GM12878 (cell line): Measurements from ENCODE around the gene TMEM132C. TPM values are rescaled to one million over a fixed set of nuclear protein-coding genes. Genes with fewer than 3 reads are reported as not detected.

Source experiments
- ATAC-seq: fragments of 200-7000 bp; cut with Tn5 transposase; 3 replicates; pipeline ENCODE4 v1.9.1; 2020; ENCODE audit warnings: mild to moderate bottlenecking, moderate library complexity
- BruUV-seq: library from RNA; stranded (reverse); fragments of 400-500 nt; replicated peaks from 2 replicates; lab custom pipeline; 2021; lab: Mats Ljungman, UMichigan
- CTCF ChIA-PET: fragments of 300-600 bp; sonication (Branson Sonifier 250); formaldehyde crosslinking; extraction: SDS; loops from one replicate; lab custom pipeline; 2021; ENCODE audit warnings: inconsistent platforms; lab: Yijun Ruan, JAX
- POLR2A ChIA-PET: fragments of 350-600 bp; formaldehyde crosslinking; extraction: SDS; loops from one replicate; lab custom pipeline; 2021; ENCODE audit warnings: inconsistent platforms; lab: Charles Lee
- RAD21 ChIA-PET: fragments of 300-600 bp; sonication (Branson Sonifier 250); formaldehyde crosslinking; loops from one replicate; lab custom pipeline; 2023; ENCODE audit warnings: antibody characterized with exemption; ENCODE audit not compliant: unreplicated experiment; lab: Charles Lee
- SMC1A ChIA-PET: fragments of 300-600 bp; sonication (Branson Sonifier 250); formaldehyde crosslinking; loops from one replicate; lab custom pipeline; 2023; ENCODE audit not compliant: unreplicated experiment, uncharacterized antibody; lab: Charles Lee
- DNase-seq: peaks from one replicate; pipeline ENCODE4 v3.0.0-alpha.2; 2011; ENCODE audit warnings: low read depth, low spot score
- FAIRE-seq: peaks from 3 replicates; lab custom pipeline; 2011; peaks lifted over from hg19 to GRCh38; lab: Jason Lieb, UNC
- H2AFZ ChIP-seq: 2 replicates; pipeline ENCODE4 v1.6.0; 2011; ENCODE audit warnings: low read depth, low read length, control low read depth; ENCODE audit not compliant: control insufficient read depth
- H3K27ac ChIP-seq: 2 replicates; pipeline ENCODE4 v1.5.1; 2011; ENCODE audit warnings: control low read depth; ENCODE audit not compliant: control insufficient read depth, insufficient read depth
- H3K27me3 ChIP-seq, 2 experiments: replicated peaks in 1 of 2; 2 replicates each; pipeline versions ENCODE4 v1.6.0 to v1.6.1; 2011; ENCODE audit warnings: low read length in 1 of 2; ENCODE audit not compliant: control insufficient read depth in 2 of 2, insufficient read depth in 2 of 2
- H3K36me3 ChIP-seq, 2 experiments: 2 replicates each; pipeline ENCODE4 v1.5.1; 2011; ENCODE audit warnings: low read length in 1 of 2; ENCODE audit not compliant: control insufficient read depth in 2 of 2, insufficient read depth in 2 of 2
- H3K4me1 ChIP-seq: 2 replicates; pipeline ENCODE4 v1.6.1; 2011; ENCODE audit warnings: mild to moderate bottlenecking, low read length, moderate library complexity, mixed read lengths; ENCODE audit not compliant: control insufficient read depth, insufficient read depth
- H3K4me2 ChIP-seq: 2 replicates; pipeline ENCODE4 v1.6.0; 2011; ENCODE audit warnings: control low read depth; ENCODE audit not compliant: control insufficient read depth, insufficient read depth
- H3K4me3 ChIP-seq: fragments of 200-600 bp; sonication (generic); 2 replicates; pipeline ENCODE4 v1.5.1; 2016
- H3K79me2 ChIP-seq: 2 replicates; pipeline ENCODE4 v1.6.0; 2011; ENCODE audit warnings: low read length; ENCODE audit not compliant: control insufficient read depth, insufficient read depth
- H3K9ac ChIP-seq: 2 replicates; pipeline ENCODE4 v1.8.0; 2011; ENCODE audit warnings: low read length, control low read depth, mixed read lengths; ENCODE audit not compliant: control insufficient read depth, insufficient read depth
- H3K9me3 ChIP-seq: replicated peaks from 3 replicates; pipeline ENCODE4 v1.5.1; 2011; ENCODE audit warnings: mild to moderate bottlenecking, low read length; ENCODE audit not compliant: control insufficient read depth, insufficient read depth
- H4K20me1 ChIP-seq: 2 replicates; pipeline ENCODE4 v1.6.0; 2011; ENCODE audit not compliant: control insufficient read depth, insufficient read depth
- ATF7 ChIP-seq: fragments of 450-650 bp; IDR thresholded peaks from 2 replicates; pipeline ENCODE4 v1.6.1; 2016; ENCODE audit warnings: low read depth, mild to moderate bottlenecking
- BCL11A ChIP-seq: IDR thresholded peaks from 2 replicates; pipeline ENCODE4 v1.6.1; 2011; ENCODE audit warnings: low read depth, low read length
- CBFB ChIP-seq: IDR thresholded peaks from 2 replicates; pipeline ENCODE4 v1.6.1; 2016; ENCODE audit warnings: antibody characterized with exemption, low read depth
- HDAC6 ChIP-seq: fragments of 200-600 bp; sonication (generic); IDR thresholded peaks from one replicate; pipeline ENCODE4 v1.8.0; 2017; ENCODE audit warnings: antibody characterized with exemption; ENCODE audit not compliant: unreplicated experiment
- IRF4 ChIP-seq: IDR thresholded peaks from 2 replicates; pipeline ENCODE4 v1.6.1; 2011; ENCODE audit warnings: low read depth, low read length
- MYC ChIP-seq: IDR thresholded peaks from 2 replicates; pipeline ENCODE4 v1.6.1; 2011; ENCODE audit warnings: mild to moderate bottlenecking, low read length, moderate library complexity, inconsistent platforms; ENCODE audit not compliant: insufficient read depth, insufficient replicate concordance, insufficient read length, severe bottlenecking
- NR2C2 ChIP-seq: IDR thresholded peaks from 2 replicates; pipeline ENCODE4 v1.6.1; 2011; ENCODE audit warnings: borderline replicate concordance, low read depth; ENCODE audit not compliant: control insufficient read depth, insufficient read length
- POLR2AphosphoS5 ChIP-seq: IDR thresholded peaks from 2 replicates; pipeline ENCODE4 v1.6.1; 2011; ENCODE audit warnings: mild to moderate bottlenecking, low read length, inconsistent platforms
- RFX5 ChIP-seq: IDR thresholded peaks from 2 replicates; pipeline ENCODE4 v1.6.1; 2011; ENCODE audit warnings: low read depth, low read length, improper control_type of control experiment
- RUNX3 ChIP-seq: IDR thresholded peaks from 2 replicates; pipeline ENCODE4 v1.6.1; 2012; ENCODE audit warnings: low read length, inconsistent platforms
- SIN3A ChIP-seq: IDR thresholded peaks from 2 replicates; pipeline ENCODE4 v1.6.1; 2012; ENCODE audit warnings: low read depth, low read length, improper control_type of control experiment
- SPI1 ChIP-seq: IDR thresholded peaks from 2 replicates; pipeline ENCODE4 v1.6.1; 2011; ENCODE audit warnings: low read depth, mild to moderate bottlenecking, low read length, moderate library complexity, borderline replicate concordance; ENCODE audit not compliant: insufficient read depth
- SREBF2 ChIP-seq: IDR thresholded peaks from 2 replicates; pipeline ENCODE4 v1.6.1; 2012; ENCODE audit warnings: mild to moderate bottlenecking, low read length
- WGBS: methylation state at CpG from one replicate; pipeline ENCODE4 v1.1.6; 2016; ENCODE audit warnings: low lambda C conversion rate; ENCODE audit not compliant: insufficient replicate concordance, insufficient coverage; ENCODE audit errors: missing lambda C conversion rate; 5-methylcytosine and 5-hydroxymethylcytosine counted together
- in situ Hi-C: fragments of 300-500 bp; cut with MboI; formaldehyde crosslinking; loops from 9 replicates; pipeline ENCODE4 v1.14.3; 2018; ENCODE audit warnings: mixed read lengths
- intact Hi-C: fragments of 100-400 bp; cut with micrococcal nuclease; formaldehyde crosslinking; loops from one replicate; pipeline ENCODE4 v1.14.2; 2022; ENCODE audit not compliant: unreplicated experiment
- polyA plus RNA-seq, 11 experiments: library from polyadenylated mRNA; depleted of rRNA in 4 of 11; unstranded in 6 of 11; stranded (reverse) in 5 of 11; fragments of >200 nt; fragmentation: Nextera tagmentation in 4 of 11; fragmentation: Illumina TruSeq in 1 of 11; extraction: Ambion mirVana in 4 of 11; extraction: Trizol in 1 of 11; gene quantifications; 1 replicate in 1 of 11; 2 replicates in 10 of 11; pipeline versions ENCODE4 v1.2.1 to v1.2.3, GENCODE V29; 2011 to 2016; ENCODE audit warnings: inconsistent platforms in 2 of 11, missing spikeins in 2 of 11, low read depth in 1 of 11
- total RNA-seq, 4 experiments: library from RNA; depleted of rRNA in 3 of 4; stranded (reverse); fragments of >200 nt in 3 of 4; fragmentation: Illumina TruSeq in 1 of 4; extraction: Trizol in 1 of 4; gene quantifications; 2 replicates each; pipeline versions ENCODE4 v1.2.1 to v1.2.3, GENCODE V29; 2013 to 2021
- TF ChIP-seq, protein P1 (sequence below): fragments of 450-650 bp; IDR thresholded peaks from 2 replicates; pipeline ENCODE4 v1.6.1; 2018; ENCODE audit warnings: mild to moderate bottlenecking, low read depth, moderate library complexity; ENCODE audit not compliant: partially characterized antibody
- TF ChIP-seq, protein P2 (sequence below): fragments of 450-650 bp; IDR thresholded peaks from 2 replicates; pipeline ENCODE4 v1.6.1; 2017; ENCODE audit warnings: antibody characterized with exemption, mild to moderate bottlenecking, moderate library complexity
- TF ChIP-seq, protein P3 (sequence below): fragments of 450-650 bp; IDR thresholded peaks from 2 replicates; pipeline ENCODE4 v1.6.1; 2016; ENCODE audit warnings: mild to moderate bottlenecking

The TMEM132C gene
- total and polyA plus RNA-seq, 10 of the 15 experiments (the other 5 are each of a cell fraction or from before 2014, with no cell fraction given), result not detected

DNA sequence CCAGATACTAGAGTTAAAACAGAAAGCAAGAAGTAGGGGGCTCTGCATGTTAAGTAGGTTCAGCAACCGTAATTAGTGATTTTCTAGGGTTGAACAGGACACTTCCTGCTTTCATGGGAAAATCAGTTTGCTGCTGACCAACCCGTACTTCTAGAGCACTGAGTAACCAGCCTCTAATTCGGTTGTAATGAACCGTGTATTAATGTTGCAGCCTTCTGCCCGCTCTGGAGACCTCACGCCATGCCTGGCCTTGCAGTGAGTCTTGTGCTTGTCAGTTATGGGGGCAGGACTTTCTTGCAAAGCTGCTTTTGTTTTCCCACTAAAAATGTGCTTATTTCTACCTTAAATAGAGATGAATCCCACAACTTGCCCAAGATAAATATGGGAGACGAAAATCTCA is 89.6 kb downstream of the TMEM132C start:
- ChIA-PET CTCF (no interaction called here), SMC1A (no interaction called here), RAD21 (no interaction called here), POLR2A (no interaction called here)
- 20% methylated on average over 7 of the region's 7 CpGs for WGBS
- intact Hi-C loops, result no loop called here
- no peak for DNase-seq
- H3K36me3 ChIP-seq, result no peaks in the 10 kb centered on the region
- no peaks in the 10 kb centered on the region for H3K4me1 ChIP-seq
- no peak for ATAC-seq
- H3K27ac ChIP-seq, result no peak overlapping the region
- no peak overlapping the region for H3K4me3 ChIP-seq
- TF ChIP-seq SIN3A (no peak), SPI1 (no peak), BCL11A (no peak), IRF4 (no peak), ATF7 (no peak), POLR2AphosphoS5 (no peak), MYC (no peak), RUNX3 (no peak), RFX5 (no peak), SREBF2 (no peak), HDAC6 (no peak), NR2C2 (no peak), CBFB (no peak)
- TF ChIP-seq, protein P1, sequence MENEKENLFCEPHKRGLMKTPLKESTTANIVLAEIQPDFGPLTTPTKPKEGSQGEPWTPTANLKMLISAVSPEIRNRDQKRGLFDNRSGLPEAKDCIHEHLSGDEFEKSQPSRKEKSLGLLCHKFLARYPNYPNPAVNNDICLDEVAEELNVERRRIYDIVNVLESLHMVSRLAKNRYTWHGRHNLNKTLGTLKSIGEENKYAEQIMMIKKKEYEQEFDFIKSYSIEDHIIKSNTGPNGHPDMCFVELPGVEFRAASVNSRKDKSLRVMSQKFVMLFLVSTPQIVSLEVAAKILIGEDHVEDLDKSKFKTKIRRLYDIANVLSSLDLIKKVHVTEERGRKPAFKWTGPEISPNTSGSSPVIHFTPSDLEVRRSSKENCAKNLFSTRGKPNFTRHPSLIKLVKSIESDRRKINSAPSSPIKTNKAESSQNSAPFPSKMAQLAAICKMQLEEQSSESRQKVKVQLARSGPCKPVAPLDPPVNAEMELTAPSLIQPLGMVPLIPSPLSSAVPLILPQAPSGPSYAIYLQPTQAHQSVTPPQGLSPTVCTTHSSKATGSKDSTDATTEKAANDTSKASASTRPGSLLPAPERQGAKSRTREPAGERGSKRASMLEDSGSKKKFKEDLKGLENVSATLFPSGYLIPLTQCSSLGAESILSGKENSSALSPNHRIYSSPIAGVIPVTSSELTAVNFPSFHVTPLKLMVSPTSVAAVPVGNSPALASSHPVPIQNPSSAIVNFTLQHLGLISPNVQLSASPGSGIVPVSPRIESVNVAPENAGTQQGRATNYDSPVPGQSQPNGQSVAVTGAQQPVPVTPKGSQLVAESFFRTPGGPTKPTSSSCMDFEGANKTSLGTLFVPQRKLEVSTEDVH, result no peak
- TF ChIP-seq, protein P2, sequence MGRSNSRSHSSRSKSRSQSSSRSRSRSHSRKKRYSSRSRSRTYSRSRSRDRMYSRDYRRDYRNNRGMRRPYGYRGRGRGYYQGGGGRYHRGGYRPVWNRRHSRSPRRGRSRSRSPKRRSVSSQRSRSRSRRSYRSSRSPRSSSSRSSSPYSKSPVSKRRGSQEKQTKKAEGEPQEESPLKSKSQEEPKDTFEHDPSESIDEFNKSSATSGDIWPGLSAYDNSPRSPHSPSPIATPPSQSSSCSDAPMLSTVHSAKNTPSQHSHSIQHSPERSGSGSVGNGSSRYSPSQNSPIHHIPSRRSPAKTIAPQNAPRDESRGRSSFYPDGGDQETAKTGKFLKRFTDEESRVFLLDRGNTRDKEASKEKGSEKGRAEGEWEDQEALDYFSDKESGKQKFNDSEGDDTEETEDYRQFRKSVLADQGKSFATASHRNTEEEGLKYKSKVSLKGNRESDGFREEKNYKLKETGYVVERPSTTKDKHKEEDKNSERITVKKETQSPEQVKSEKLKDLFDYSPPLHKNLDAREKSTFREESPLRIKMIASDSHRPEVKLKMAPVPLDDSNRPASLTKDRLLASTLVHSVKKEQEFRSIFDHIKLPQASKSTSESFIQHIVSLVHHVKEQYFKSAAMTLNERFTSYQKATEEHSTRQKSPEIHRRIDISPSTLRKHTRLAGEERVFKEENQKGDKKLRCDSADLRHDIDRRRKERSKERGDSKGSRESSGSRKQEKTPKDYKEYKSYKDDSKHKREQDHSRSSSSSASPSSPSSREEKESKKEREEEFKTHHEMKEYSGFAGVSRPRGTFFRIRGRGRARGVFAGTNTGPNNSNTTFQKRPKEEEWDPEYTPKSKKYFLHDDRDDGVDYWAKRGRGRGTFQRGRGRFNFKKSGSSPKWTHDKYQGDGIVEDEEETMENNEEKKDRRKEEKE, result no peak
- TF ChIP-seq, protein P3, sequence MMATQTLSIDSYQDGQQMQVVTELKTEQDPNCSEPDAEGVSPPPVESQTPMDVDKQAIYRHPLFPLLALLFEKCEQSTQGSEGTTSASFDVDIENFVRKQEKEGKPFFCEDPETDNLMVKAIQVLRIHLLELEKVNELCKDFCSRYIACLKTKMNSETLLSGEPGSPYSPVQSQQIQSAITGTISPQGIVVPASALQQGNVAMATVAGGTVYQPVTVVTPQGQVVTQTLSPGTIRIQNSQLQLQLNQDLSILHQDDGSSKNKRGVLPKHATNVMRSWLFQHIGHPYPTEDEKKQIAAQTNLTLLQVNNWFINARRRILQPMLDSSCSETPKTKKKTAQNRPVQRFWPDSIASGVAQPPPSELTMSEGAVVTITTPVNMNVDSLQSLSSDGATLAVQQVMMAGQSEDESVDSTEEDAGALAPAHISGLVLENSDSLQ, result no peak
- H4K20me1 ChIP-seq, result no peaks in the 10 kb centered on the region
- no peaks in the 10 kb centered on the region for H3K27me3 ChIP-seq
- no TSS peak for BruUV-seq
- FAIRE-seq, result no peak
- in situ Hi-C loops, result no loop called here
- H3K4me2 ChIP-seq, result no peak overlapping the region
- no peak overlapping the region for H2AFZ ChIP-seq
- H3K79me2 ChIP-seq, result no peaks in the 10 kb centered on the region
- H3K9me3 ChIP-seq, result no peaks in the 10 kb centered on the region; the same call in 2 of the 3 replicates
- H3K9ac ChIP-seq, result no peak overlapping the region
